K562 (cell line): Measurements from ENCODE around the gene SLC2A4. TPM values are rescaled to one million over a fixed set of nuclear protein-coding genes. Genes with fewer than 3 reads are reported as not detected.

ENCODE experiments used
- ATAC-seq: fragments of 200-7000 bp; cut with Tn5 transposase; 3 replicates; pipeline ENCODE4 v1.9.1; 2020; ENCODE audit warnings: moderate library complexity
- BruUV-seq: library from RNA; stranded (reverse); fragments of 400-500 nt; replicated peaks from 2 replicates; lab custom pipeline; 2021; lab: Mats Ljungman, UMichigan
- CTCF ChIA-PET: fragments of 300-600 bp; formaldehyde crosslinking; extraction: SDS; loops from one replicate; lab custom pipeline; 2021; ENCODE audit warnings: low intra/inter-chr PET ratio; lab: Yijun Ruan, JAX
- POLR2A ChIA-PET: fragments of 300-600, 350-650 bp; sonication (Branson Sonifier 250); formaldehyde crosslinking; extraction: SDS; loops from one replicate; lab custom pipeline; 2021; ENCODE audit warnings: antibody characterized with exemption, inconsistent platforms; lab: Yijun Ruan, JAX
- DNase-seq, 4 experiments: peaks; one replicate each; pipeline versions ENCODE4 v3.0.0 to v3.0.0-alpha.2; 2011 to 2018; ENCODE audit warnings: low spot score in 3 of 4, mixed read lengths in 3 of 4; ENCODE audit errors: extremely low read depth in 1 of 4
- FAIRE-seq: peaks from 2 replicates; lab custom pipeline; 2011; peaks lifted over from hg19 to GRCh38; lab: Jason Lieb, UNC
- H2AFZ ChIP-seq: 2 replicates; pipeline ENCODE4 v1.6.0; 2011; ENCODE audit warnings: low read depth, low read length, control low read depth, inconsistent platforms
- H3K27ac ChIP-seq: fragments of 200-600 bp; 3 replicates; pipeline ENCODE4 v1.8.0; 2011; ENCODE audit warnings: low read depth, mild to moderate bottlenecking, control low read depth, inconsistent platforms, low read length, moderate library complexity, mixed read lengths; ENCODE audit errors: extremely low read depth
- H3K27me3 ChIP-seq, 2 experiments: fragments of 300-600 bp in 1 of 2; 2 replicates in 1 of 2; 3 replicates in 1 of 2; pipeline versions ENCODE4 v1.6.0 to v1.8.0; 2011; ENCODE audit warnings: inconsistent platforms in 2 of 2, low read length in 2 of 2, mild to moderate bottlenecking in 1 of 2, mixed read lengths in 1 of 2, moderate library complexity in 1 of 2; ENCODE audit not compliant: control insufficient read depth in 2 of 2, insufficient read depth in 2 of 2
- H3K36me3 ChIP-seq: fragments of 300-600 bp; 3 replicates; pipeline ENCODE4 v1.8.0; 2011; ENCODE audit warnings: mild to moderate bottlenecking, low read length, inconsistent platforms; ENCODE audit not compliant: control insufficient read depth, insufficient read depth
- H3K4me1 ChIP-seq, 2 experiments: fragments of 200-600 bp in 1 of 2; replicated peaks in 1 of 2; 2 replicates in 1 of 2; 3 replicates in 1 of 2; pipeline versions ENCODE4 v1.5.1 to v1.8.0; 2011; ENCODE audit warnings: inconsistent platforms in 2 of 2, low read length in 2 of 2, mild to moderate bottlenecking in 1 of 2, mixed read lengths in 1 of 2, moderate library complexity in 1 of 2; ENCODE audit not compliant: control insufficient read depth in 2 of 2, insufficient read depth in 2 of 2
- H3K4me2 ChIP-seq: 2 replicates; pipeline ENCODE4 v1.6.1; 2011; ENCODE audit warnings: low read length, control low read depth, inconsistent platforms, mixed read lengths; ENCODE audit not compliant: insufficient read depth
- H3K4me3 ChIP-seq: fragments of 200-600 bp; sonication (generic), shearing (Covaris generic); 2 replicates; pipeline ENCODE4 v1.5.1; 2016; ENCODE audit warnings: control low read depth, inconsistent platforms
- H3K79me2 ChIP-seq: fragments of 200-600 bp; 3 replicates; pipeline ENCODE4 v1.8.0; 2011; ENCODE audit warnings: low read length, inconsistent platforms; ENCODE audit not compliant: control insufficient read depth, insufficient read depth
- H3K9ac ChIP-seq, 2 experiments: 2 replicates each; pipeline versions ENCODE4 v1.6.0 to v1.6.1; 2011; ENCODE audit warnings: low read depth in 2 of 2, low read length in 2 of 2, control low read depth in 1 of 2, inconsistent platforms in 1 of 2, mild to moderate bottlenecking in 1 of 2, mixed read lengths in 1 of 2; ENCODE audit not compliant: insufficient read depth in 1 of 2
- H3K9me1 ChIP-seq: one replicate; pipeline ENCODE4 v1.6.0; 2011; ENCODE audit warnings: inconsistent platforms, mild to moderate bottlenecking, low read length, moderate library complexity; ENCODE audit not compliant: control insufficient read depth, insufficient read depth
- H3K9me3 ChIP-seq: replicated peaks from 2 replicates; pipeline ENCODE4 v1.5.1; 2011; ENCODE audit warnings: low read depth, low read length, inconsistent platforms; ENCODE audit not compliant: control insufficient read depth, insufficient read depth
- H4K20me1 ChIP-seq: replicated peaks from 2 replicates; pipeline ENCODE4 v1.6.1; 2011; ENCODE audit warnings: low read length, inconsistent platforms, mixed read lengths; ENCODE audit not compliant: control insufficient read depth, insufficient read depth
- MEIS2 ChIP-seq: fragments of 450-650 bp; IDR thresholded peaks from 2 replicates; pipeline ENCODE4 v1.6.1; 2014; ENCODE audit warnings: mild to moderate bottlenecking; ENCODE audit not compliant: partially characterized antibody
- NRF1 ChIP-seq, 2 experiments: fragments of 450-650 bp; IDR thresholded peaks in 1 of 2; conservative IDR thresholded peaks in 1 of 2; 2 replicates each; pipeline ENCODE4 v1.6.1; 2014; ENCODE audit warnings: mild to moderate bottlenecking in 2 of 2
- SMAD4 ChIP-seq: fragments of 250-450 bp; sonication (Bioruptor Pico); conservative IDR thresholded peaks from 2 replicates; pipeline ENCODE4 v1.8.0; 2021; ENCODE audit warnings: inconsistent platforms, mild to moderate bottlenecking, moderate library complexity
- SRF ChIP-seq, 2 experiments: fragments of 250-450, 450-650 bp in 1 of 2; sonication (Bioruptor Pico) in 1 of 2; sonication (generic) in 1 of 2; formaldehyde crosslinking; IDR thresholded peaks; 2 replicates each; pipeline versions ENCODE4 v1.5.0 to v1.5.1; 2020 to 2022; ENCODE audit warnings: mild to moderate bottlenecking in 1 of 2, missing genetic modification reagents in 1 of 2
- TRIM28 ChIP-seq: fragments of 450-650 bp; IDR thresholded peaks from 2 replicates; pipeline ENCODE4 v1.6.1; 2017
- ZBTB2 ChIP-seq: fragments of 450-650 bp; IDR thresholded peaks from 2 replicates; pipeline ENCODE4 v1.6.1; 2016; ENCODE audit warnings: antibody characterized with exemption
- ZFP30 ChIP-seq: fragments of 250-450 bp; sonication (Bioruptor Pico); IDR thresholded peaks from 2 replicates; pipeline ENCODE4 v1.8.0; 2022; ENCODE audit warnings: moderate library complexity, mild to moderate bottlenecking, inconsistent platforms, borderline replicate concordance
- ZNF277 ChIP-seq: fragments of 250-450 bp; sonication (Bioruptor Pico); IDR thresholded peaks from 2 replicates; pipeline ENCODE4 v1.8.0; 2022; ENCODE audit warnings: inconsistent platforms, mild to moderate bottlenecking, moderate library complexity, borderline replicate concordance
- ZNF316 ChIP-seq: fragments of 450-650 bp; IDR thresholded peaks from 2 replicates; pipeline ENCODE4 v1.6.1; 2016
- WGBS: fragments of 100-300 bp; shearing (Covaris generic); methylation state at CpG from one replicate; pipeline ENCODE4 v1.1.6; 2016; ENCODE audit warnings: low coverage, mixed read lengths; ENCODE audit not compliant: insufficient coverage; ENCODE audit errors: missing lambda C conversion rate; 5-methylcytosine and 5-hydroxymethylcytosine counted together
- in situ Hi-C: fragments of 300-500 bp; cut with MboI; formaldehyde crosslinking; loops from 4 replicates; pipeline ENCODE4 v1.15.0; 2018; ENCODE audit warnings: inconsistent platforms, mixed read lengths
- intact Hi-C: fragments of 100-400 bp; cut with micrococcal nuclease; formaldehyde crosslinking; loops from 2 replicates; pipeline ENCODE4 v1.14.2; 2022
- polyA plus RNA-seq, 8 experiments: library from polyadenylated mRNA; depleted of rRNA in 4 of 8; stranded (reverse) in 5 of 8; unstranded in 3 of 8; fragments of >200 nt; fragmentation: Nextera tagmentation in 2 of 8; fragmentation: Illumina TruSeq in 1 of 8; extraction: Ambion mirVana in 2 of 8; extraction: Trizol in 1 of 8; gene quantifications; 2 replicates each; pipeline versions ENCODE4 v1.2.1 to v1.2.3, GENCODE V29; 2011 to 2014; ENCODE audit warnings: inconsistent platforms in 1 of 8, missing spikeins in 1 of 8
- total RNA-seq, 7 experiments: library from RNA; depleted of rRNA in 6 of 7; stranded (reverse); fragments of >200 nt in 6 of 7; fragmentation: Illumina TruSeq in 2 of 7; extraction: Trizol in 2 of 7; gene quantifications; 2 replicates each; pipeline versions ENCODE4 v1.2.1 to v1.2.3, GENCODE V29; 2011 to 2021; ENCODE audit warnings: low replicate concordance in 1 of 7
- TF ChIP-seq, protein P1 (sequence below): fragments of 250-450 bp; sonication (Bioruptor Pico); IDR thresholded peaks from 2 replicates; pipeline ENCODE4 v1.8.0; 2021; ENCODE audit warnings: moderate library complexity, mild to moderate bottlenecking, inconsistent platforms
- TF ChIP-seq, protein P2 (sequence below): fragments of 200-800 bp; sonication (Bioruptor generic); IDR thresholded peaks from 2 replicates; pipeline ENCODE4 v1.6.1; 2017; ENCODE audit warnings: missing genetic modification characterization, missing compliant biosample characterization
- TF ChIP-seq, protein P3 (sequence below), 2 experiments: IDR thresholded peaks in 1 of 2; conservative IDR thresholded peaks in 1 of 2; 2 replicates each; pipeline ENCODE4 v1.6.1; 2016; ENCODE audit warnings: low read depth in 2 of 2, mild to moderate bottlenecking in 1 of 2, missing compliant biosample characterization in 1 of 2, missing genetic modification characterization in 1 of 2, moderate library complexity in 1 of 2

SLC2A4 gene
- total and polyA plus RNA-seq, 9 of the 15 experiments (the other 6 are each of a cell fraction or from before 2014, with no cell fraction given), result 0.74 to 3.5 (median 1.6) TPM

DNA sequence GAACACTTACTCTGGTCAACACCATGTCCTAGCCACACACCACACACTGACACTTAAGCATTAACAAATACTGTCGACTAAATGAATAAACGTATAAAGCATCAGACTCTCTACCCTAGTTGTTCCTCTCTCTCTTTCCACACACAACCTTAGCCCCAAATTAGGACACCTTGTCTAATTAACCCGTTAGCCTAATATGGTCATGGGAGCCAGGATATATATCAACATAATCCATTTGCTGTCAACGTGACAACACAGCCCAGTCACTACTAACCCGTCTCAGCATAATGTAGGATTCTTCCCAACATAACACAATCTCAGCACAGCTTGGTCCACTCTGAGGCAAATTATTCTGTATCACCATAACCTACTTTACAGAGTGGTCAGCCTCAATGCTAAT, 49.4 kb upstream of the SLC2A4 start:
- Histone ChIP-seq H3K36me3 (peaks cover 71% of the 10 kb centered on the region; the same call in 2 of the 3 replicates), H3K27me3 (no peaks in the 10 kb centered on the region), H3K4me3 (peak overlapping the region; percentile 73), H3K9me1 (peaks cover 4% of the 10 kb centered on the region), H4K20me1 (peaks cover 7% of the 10 kb centered on the region), H3K27ac (peak overlapping the region; percentile 46; the same call in 2 of the 3 replicates), H3K9me3 (no peaks in the 10 kb centered on the region), H3K4me2 (peak overlapping the region; percentile 81), H3K79me2 (peaks cover 66% of the 10 kb centered on the region), H3K4me1 (peaks cover 25 to 30% of the 10 kb centered on the region in 2 experiments; a peak in 4 of 5 replicates), H2AFZ (no peak overlapping the region), H3K9ac (peak overlapping the region in 1 of 2 experiments; percentile 45; a peak in 3 of 4 replicates)
- 13% methylated on average over 5 of the region's 5 CpGs for WGBS
- ChIA-PET POLR2A (interaction anchor here (6.6 kb wide), 1 partner anchor 10 kb away, joined by 73 read pairs; the partner anchor contains the start of genes ACADVL and DLG4), CTCF (no interaction called here)
- no peak for DNase-seq
- in situ Hi-C loops, result no loop called here
- intact Hi-C loops, result no loop called here
- ATAC-seq, result no peak
- BruUV-seq, result TSS peak; percentile 17
- FAIRE-seq, result peak; percentile 23
- TF ChIP-seq ZBTB2 (no peak), MEIS2 (peak; percentile 90), SMAD4 (CRISPR knock-in tag) (no peak), NRF1 (conservative IDR thresholded peaks at IDR 0.05 in 1 of 2, IDR thresholded peaks at IDR 0.05 in 1 of 2) (no peak), ZNF316 (no peak), SRF (CRISPR knock-in tag; IDR thresholded peaks at IDR 0.05) (peak; percentile 80 to 97; a peak in 3 of 4 replicates), TRIM28 (no peak), ZFP30 (CRISPR knock-in tag) (no peak), ZNF277 (CRISPR knock-in tag) (no peak)
- TF ChIP-seq, protein P1, sequence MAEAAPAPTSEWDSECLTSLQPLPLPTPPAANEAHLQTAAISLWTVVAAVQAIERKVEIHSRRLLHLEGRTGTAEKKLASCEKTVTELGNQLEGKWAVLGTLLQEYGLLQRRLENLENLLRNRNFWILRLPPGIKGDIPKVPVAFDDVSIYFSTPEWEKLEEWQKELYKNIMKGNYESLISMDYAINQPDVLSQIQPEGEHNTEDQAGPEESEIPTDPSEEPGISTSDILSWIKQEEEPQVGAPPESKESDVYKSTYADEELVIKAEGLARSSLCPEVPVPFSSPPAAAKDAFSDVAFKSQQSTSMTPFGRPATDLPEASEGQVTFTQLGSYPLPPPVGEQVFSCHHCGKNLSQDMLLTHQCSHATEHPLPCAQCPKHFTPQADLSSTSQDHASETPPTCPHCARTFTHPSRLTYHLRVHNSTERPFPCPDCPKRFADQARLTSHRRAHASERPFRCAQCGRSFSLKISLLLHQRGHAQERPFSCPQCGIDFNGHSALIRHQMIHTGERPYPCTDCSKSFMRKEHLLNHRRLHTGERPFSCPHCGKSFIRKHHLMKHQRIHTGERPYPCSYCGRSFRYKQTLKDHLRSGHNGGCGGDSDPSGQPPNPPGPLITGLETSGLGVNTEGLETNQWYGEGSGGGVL (CRISPR knock-in tag), result no peak
- TF ChIP-seq, protein P2, sequence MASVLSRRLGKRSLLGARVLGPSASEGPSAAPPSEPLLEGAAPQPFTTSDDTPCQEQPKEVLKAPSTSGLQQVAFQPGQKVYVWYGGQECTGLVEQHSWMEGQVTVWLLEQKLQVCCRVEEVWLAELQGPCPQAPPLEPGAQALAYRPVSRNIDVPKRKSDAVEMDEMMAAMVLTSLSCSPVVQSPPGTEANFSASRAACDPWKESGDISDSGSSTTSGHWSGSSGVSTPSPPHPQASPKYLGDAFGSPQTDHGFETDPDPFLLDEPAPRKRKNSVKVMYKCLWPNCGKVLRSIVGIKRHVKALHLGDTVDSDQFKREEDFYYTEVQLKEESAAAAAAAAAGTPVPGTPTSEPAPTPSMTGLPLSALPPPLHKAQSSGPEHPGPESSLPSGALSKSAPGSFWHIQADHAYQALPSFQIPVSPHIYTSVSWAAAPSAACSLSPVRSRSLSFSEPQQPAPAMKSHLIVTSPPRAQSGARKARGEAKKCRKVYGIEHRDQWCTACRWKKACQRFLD, result 0 out of 2 replicates have a peak, but pooled peaks have one; percentile 15
- TF ChIP-seq, protein P3, sequence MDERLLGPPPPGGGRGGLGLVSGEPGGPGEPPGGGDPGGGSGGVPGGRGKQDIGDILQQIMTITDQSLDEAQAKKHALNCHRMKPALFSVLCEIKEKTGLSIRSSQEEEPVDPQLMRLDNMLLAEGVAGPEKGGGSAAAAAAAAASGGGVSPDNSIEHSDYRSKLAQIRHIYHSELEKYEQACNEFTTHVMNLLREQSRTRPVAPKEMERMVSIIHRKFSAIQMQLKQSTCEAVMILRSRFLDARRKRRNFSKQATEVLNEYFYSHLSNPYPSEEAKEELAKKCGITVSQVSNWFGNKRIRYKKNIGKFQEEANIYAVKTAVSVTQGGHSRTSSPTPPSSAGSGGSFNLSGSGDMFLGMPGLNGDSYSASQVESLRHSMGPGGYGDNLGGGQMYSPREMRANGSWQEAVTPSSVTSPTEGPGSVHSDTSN (CRISPR knock-in tag; IDR thresholded peaks at IDR 0.05; ENCODE audit: low read depth), result no peak
- TF ChIP-seq, protein P3 (tag; conservative IDR thresholded peaks at IDR 0.05; ENCODE audit: low read depth), result peak; percentile 83
